D721Med (cell line): ENCODE data around the gene AREL1.

Experiments used
- DNase-seq: peaks from one replicate; pipeline ENCODE4 v3.0.0; 2011; ENCODE audit warnings: low spot score; ENCODE audit not compliant: insufficient read length
- FAIRE-seq: peaks from 2 replicates; lab custom pipeline; 2011; peaks lifted over from hg19 to GRCh38; lab: Jason Lieb, UNC
- CTCF ChIP-seq: IDR thresholded peaks from 2 replicates; pipeline ENCODE4 v1.5.1; 2012; ENCODE audit warnings: mild to moderate bottlenecking, control low read depth; ENCODE audit not compliant: insufficient read depth; ENCODE audit errors: missing control alignments

AREL1 gene

GRCh38 chr14:74685921-74686678 is 26.8 kb downstream of the AREL1 start:
- FAIRE-seq (no peak), DNase-seq (no peak)
- no peak for TF ChIP-seq CTCF

GRCh38 chr14:74685056-74685455 is 27.8 kb downstream of the AREL1 start:
- no peak for DNase-seq
- TF ChIP-seq CTCF, result no peak
- FAIRE-seq, result no peak

- FAIRE-seq (no peak), DNase-seq (no peak)
Measured at GRCh38 chr14:74684434-74684833, 28.4 kb downstream of the AREL1 start.

GRCh38 chr14:74683406-74683805 is 29.5 kb downstream of the AREL1 start:
- DNase-seq (no peak), FAIRE-seq (no peak)
- no peak for TF ChIP-seq CTCF

More at GRCh38 chr14:74684434-74684833, 28.4 kb downstream of the AREL1 start:
- TF ChIP-seq CTCF, result no peak

- TF ChIP-seq CTCF, result no peak
- DNase-seq (no peak), FAIRE-seq (no peak)
Measured at GRCh38 chr14:74682169-74682952, 30.5 kb downstream of the AREL1 start.

- no peak for FAIRE-seq
- TF ChIP-seq CTCF, result no peak
- DNase-seq, result no peak
Measured at GRCh38 chr14:74675219-74675618, 37.7 kb downstream of the AREL1 start.

- TF ChIP-seq CTCF, result no peak
- DNase-seq (no peak), FAIRE-seq (no peak)
Measured at GRCh38 chr14:74673768-74674167, 39.1 kb downstream of the AREL1 start.
